HepG2 (cell line): ENCODE measurements around the gene AMIGO3. TPM values are rescaled to one million over a fixed set of nuclear protein-coding genes. Genes with fewer than 3 reads are reported as not detected.
A peak's percentile ranks its signal among the peaks of the same experiment; 100 is the strongest.

Experiments used
- CHCHD3 ChIP-seq: sonication (generic); formaldehyde crosslinking; IDR thresholded peaks from 2 replicates; pipeline ENCODE4 v1.8.0; 2022; ENCODE audit warnings: mild to moderate bottlenecking, missing genetic modification reagents, moderate library complexity
- ETV6 ChIP-seq: sonication (generic); formaldehyde crosslinking; conservative IDR thresholded peaks from 2 replicates; pipeline ENCODE4 v1.4.0; 2020; ENCODE audit warnings: missing genetic modification reagents
- FLYWCH1 ChIP-seq: sonication (generic); formaldehyde crosslinking; IDR thresholded peaks from 2 replicates; pipeline ENCODE4 v1.8.1; 2023; ENCODE audit warnings: mild to moderate bottlenecking, missing genetic modification reagents
- HDAC2 ChIP-seq: sonication (generic); formaldehyde crosslinking; IDR thresholded peaks from 2 replicates; pipeline ENCODE4 v1.4.0; 2020; ENCODE audit warnings: missing genetic modification reagents
- MBD4 ChIP-seq: IDR thresholded peaks from 2 replicates; pipeline ENCODE4 v1.6.1; 2012; ENCODE audit warnings: low read length, inconsistent platforms, borderline replicate concordance
- MED8 ChIP-seq: sonication (generic); formaldehyde crosslinking; IDR thresholded peaks from 2 replicates; pipeline ENCODE4 v1.8.1; 2023; ENCODE audit warnings: mild to moderate bottlenecking, missing genetic modification reagents; ENCODE audit not compliant: insufficient replicate concordance
- MTF1 ChIP-seq: sonication (generic); formaldehyde crosslinking; IDR thresholded peaks from 2 replicates; pipeline ENCODE4 v1.5.0; 2020; ENCODE audit warnings: missing genetic modification reagents
- NFE2L2 ChIP-seq: fragments of 150-350 bp; IDR thresholded peaks from 2 replicates; pipeline ENCODE4 v1.6.1; 2014; ENCODE audit warnings: low read length
- SRSF1 ChIP-seq: fragments of 200-400 bp; formaldehyde crosslinking; optimal IDR thresholded peaks from 2 replicates; pipeline ENCODE3; 2017; ENCODE audit warnings: mild to moderate bottlenecking, low read depth, low read length, moderate library complexity
- ZBTB20 ChIP-seq: sonication (generic); formaldehyde crosslinking; IDR thresholded peaks from 2 replicates; pipeline ENCODE4 v1.8.1; 2023; ENCODE audit warnings: missing genetic modification reagents, low read depth, mild to moderate bottlenecking, borderline replicate concordance
- ZFP36L1 ChIP-seq: sonication (generic); formaldehyde crosslinking; IDR thresholded peaks from 2 replicates; pipeline ENCODE4 v1.8.0; 2022; ENCODE audit warnings: mild to moderate bottlenecking, missing genetic modification reagents, moderate library complexity
- ZKSCAN8 ChIP-seq: IDR thresholded peaks from 2 replicates; pipeline ENCODE4 v1.6.1; 2016; ENCODE audit warnings: borderline replicate concordance, missing genetic modification reagents, missing compliant biosample characterization
- ZNF10 ChIP-seq: sonication (generic); formaldehyde crosslinking; IDR thresholded peaks from 2 replicates; pipeline ENCODE4 v1.4.0; 2020; ENCODE audit warnings: mild to moderate bottlenecking, low read depth, missing genetic modification reagents, borderline replicate concordance
- ZNF20 ChIP-seq: sonication (generic); formaldehyde crosslinking; IDR thresholded peaks from 2 replicates; pipeline ENCODE4 v1.4.0; 2020; ENCODE audit warnings: mild to moderate bottlenecking, moderate library complexity, missing genetic modification reagents
- ZNF484 ChIP-seq: sonication (generic); formaldehyde crosslinking; IDR thresholded peaks from 2 replicates; pipeline ENCODE4 v1.5.1; 2020; ENCODE audit warnings: mild to moderate bottlenecking, low read depth, missing genetic modification reagents, borderline replicate concordance
- ZNF510 ChIP-seq: sonication (generic); formaldehyde crosslinking; IDR thresholded peaks from 2 replicates; pipeline ENCODE4 v1.4.0; 2020; ENCODE audit warnings: low read depth, mild to moderate bottlenecking, missing genetic modification reagents
- ZNF564 ChIP-seq: sonication (generic); formaldehyde crosslinking; IDR thresholded peaks from 2 replicates; pipeline ENCODE4 v1.8.1; 2023; ENCODE audit warnings: mild to moderate bottlenecking, missing genetic modification reagents
- ZNF576 ChIP-seq: sonication (generic); formaldehyde crosslinking; IDR thresholded peaks from 2 replicates; pipeline ENCODE4 v1.4.0; 2020; ENCODE audit warnings: mild to moderate bottlenecking, missing genetic modification reagents
- ZSCAN31 ChIP-seq: sonication (generic); formaldehyde crosslinking; IDR thresholded peaks from 2 replicates; pipeline ENCODE4 v1.5.0; 2020; ENCODE audit warnings: low read depth, mild to moderate bottlenecking, missing genetic modification reagents
- polyA plus RNA-seq, 8 experiments: library from polyadenylated mRNA; depleted of rRNA in 3 of 8; stranded (reverse) in 7 of 8; unstranded in 1 of 8; fragments of >200 nt; fragmentation: Illumina TruSeq in 4 of 8; extraction: Trizol in 4 of 8; gene quantifications; 2 replicates each; pipeline versions ENCODE4 v1.2.1 to v1.2.3, GENCODE V29; 2011 to 2016; ENCODE audit warnings: low read depth in 4 of 8, missing spikeins in 1 of 8, mixed read lengths in 1 of 8; ENCODE audit not compliant: insufficient read depth in 1 of 8
- total RNA-seq, 5 experiments: library from RNA; depleted of rRNA; stranded (reverse); fragments of >200 nt; fragmentation: Illumina TruSeq; extraction: Trizol; gene quantifications; 2 replicates each; pipeline ENCODE4 v1.2.3, GENCODE V29; 2016; ENCODE audit warnings: low read depth in 1 of 5
- TF ChIP-seq, protein P1 (sequence below), 2 experiments: sonication (generic) in 1 of 2; formaldehyde crosslinking in 1 of 2; IDR thresholded peaks; 2 replicates each; pipeline versions ENCODE4 v1.4.0 to v1.6.1; 2018 to 2020; ENCODE audit warnings: missing genetic modification reagents in 2 of 2, borderline replicate concordance in 1 of 2, low read depth in 1 of 2, mild to moderate bottlenecking in 1 of 2, missing biosample characterization in 1 of 2
- TF ChIP-seq, protein P2 (sequence below): IDR thresholded peaks from 2 replicates; pipeline ENCODE4 v1.6.1; 2016; ENCODE audit warnings: low read depth, borderline replicate concordance
- TF ChIP-seq, protein P3 (sequence below): sonication (generic); formaldehyde crosslinking; IDR thresholded peaks from 2 replicates; pipeline ENCODE4 v1.4.0; 2020; ENCODE audit warnings: missing genetic modification reagents, borderline replicate concordance

AMIGO3 gene
- total and polyA plus RNA-seq, 2 of the 13 experiments (the other 11 are each of a cell fraction or from before 2014, with no cell fraction given) = 0.35 TPM; not detected in 1

DNA sequence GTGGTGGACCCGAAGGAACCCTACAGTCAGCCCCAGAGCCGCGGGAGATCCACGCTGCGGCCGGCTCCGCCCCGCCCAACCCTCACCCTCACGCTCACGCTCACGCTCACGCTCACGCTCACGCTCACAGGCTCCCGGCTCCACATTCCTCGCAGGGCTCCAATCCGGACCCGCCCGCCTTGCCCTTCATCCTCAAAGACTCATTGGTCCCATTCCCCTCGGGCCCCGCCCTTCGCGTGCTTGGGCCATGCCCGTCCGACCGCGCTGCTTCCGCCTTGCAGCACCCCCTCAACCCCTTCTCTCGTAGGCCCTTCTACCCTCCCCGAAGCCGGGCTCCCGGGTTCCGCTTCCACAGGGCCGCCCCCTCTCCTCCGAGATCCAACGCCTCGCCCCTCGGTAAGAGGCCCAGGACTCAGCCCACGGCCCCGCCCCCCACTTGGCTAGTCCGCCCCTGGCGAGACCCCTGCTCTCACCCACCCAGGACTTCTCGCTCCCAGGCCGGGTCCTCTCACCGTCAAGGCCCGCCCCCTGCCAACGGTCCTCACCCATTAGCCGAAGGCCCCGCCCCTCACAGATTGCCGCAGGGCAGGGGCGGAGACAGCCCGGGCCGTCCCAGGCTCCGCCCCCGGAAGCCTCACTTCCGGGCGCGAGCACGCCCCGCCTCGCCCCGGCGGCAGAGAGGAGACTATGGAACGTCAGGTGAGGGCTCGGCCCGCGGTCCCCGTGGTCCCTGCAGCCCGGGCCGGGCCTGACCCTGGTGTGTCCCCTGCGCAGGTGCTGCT, 45.6 kb downstream of the AMIGO3 start, which contains the start of gene APEH (continued):
- TF ChIP-seq ZNF10 (CRISPR knock-in tag) (no peak), ZSCAN31 (peak; percentile 13; the same call in 1 of the 2 replicates), ZNF576 (CRISPR knock-in tag) (no peak), ZNF510 (CRISPR knock-in tag) (peak; percentile 32; the same call in 1 of the 2 replicates), ZFP36L1 (0 out of 2 replicates have a peak, but pooled peaks have one; percentile 47), SRSF1 (peak; percentile 90), ZNF20 (no peak), MED8 (CRISPR knock-in tag) (peak; percentile 56), HDAC2 (no peak; the same call in none of the 2 replicates), CHCHD3 (CRISPR knock-in tag) (no peak), MBD4 (no peak), ZNF564 (CRISPR knock-in tag) (0 out of 2 replicates have a peak, but pooled peaks have one; percentile 6), ZNF484 (no peak), ZKSCAN8 (peak; percentile 50; the same call in 1 of the 2 replicates), MTF1 (CRISPR knock-in tag) (no peak), FLYWCH1 (CRISPR knock-in tag) (no peak), ETV6 (CRISPR knock-in tag) (0 out of 2 replicates have a peak, but pooled peaks have one; percentile 30), NFE2L2 (no peak), ZBTB20 (peak; percentile 60)
- TF ChIP-seq, protein P1, sequence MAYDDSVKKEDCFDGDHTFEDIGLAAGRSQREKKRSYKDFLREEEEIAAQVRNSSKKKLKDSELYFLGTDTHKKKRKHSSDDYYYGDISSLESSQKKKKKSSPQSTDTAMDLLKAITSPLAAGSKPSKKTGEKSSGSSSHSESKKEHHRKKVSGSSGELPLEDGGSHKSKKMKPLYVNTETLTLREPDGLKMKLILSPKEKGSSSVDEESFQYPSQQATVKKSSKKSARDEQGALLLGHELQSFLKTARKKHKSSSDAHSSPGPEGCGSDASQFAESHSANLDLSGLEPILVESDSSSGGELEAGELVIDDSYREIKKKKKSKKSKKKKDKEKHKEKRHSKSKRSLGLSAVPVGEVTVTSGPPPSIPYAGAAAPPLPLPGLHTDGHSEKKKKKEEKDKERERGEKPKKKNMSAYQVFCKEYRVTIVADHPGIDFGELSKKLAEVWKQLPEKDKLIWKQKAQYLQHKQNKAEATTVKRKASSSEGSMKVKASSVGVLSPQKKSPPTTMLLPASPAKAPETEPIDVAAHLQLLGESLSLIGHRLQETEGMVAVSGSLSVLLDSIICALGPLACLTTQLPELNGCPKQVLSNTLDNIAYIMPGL (CRISPR knock-in tag; IDR thresholded peaks at IDR 0.05; ENCODE audit: borderline replicate concordance in 1 of 2, low read depth in 1 of 2) = peak in 1 of 2 experiments; percentile 10; a peak in 2 of 4 replicates
- TF ChIP-seq, protein P2, sequence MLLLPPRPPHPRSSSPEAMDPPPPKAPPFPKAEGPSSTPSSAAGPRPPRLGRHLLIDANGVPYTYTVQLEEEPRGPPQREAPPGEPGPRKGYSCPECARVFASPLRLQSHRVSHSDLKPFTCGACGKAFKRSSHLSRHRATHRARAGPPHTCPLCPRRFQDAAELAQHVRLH = peak; percentile 12; the same call in 1 of the 2 replicates
- TF ChIP-seq, protein P3, sequence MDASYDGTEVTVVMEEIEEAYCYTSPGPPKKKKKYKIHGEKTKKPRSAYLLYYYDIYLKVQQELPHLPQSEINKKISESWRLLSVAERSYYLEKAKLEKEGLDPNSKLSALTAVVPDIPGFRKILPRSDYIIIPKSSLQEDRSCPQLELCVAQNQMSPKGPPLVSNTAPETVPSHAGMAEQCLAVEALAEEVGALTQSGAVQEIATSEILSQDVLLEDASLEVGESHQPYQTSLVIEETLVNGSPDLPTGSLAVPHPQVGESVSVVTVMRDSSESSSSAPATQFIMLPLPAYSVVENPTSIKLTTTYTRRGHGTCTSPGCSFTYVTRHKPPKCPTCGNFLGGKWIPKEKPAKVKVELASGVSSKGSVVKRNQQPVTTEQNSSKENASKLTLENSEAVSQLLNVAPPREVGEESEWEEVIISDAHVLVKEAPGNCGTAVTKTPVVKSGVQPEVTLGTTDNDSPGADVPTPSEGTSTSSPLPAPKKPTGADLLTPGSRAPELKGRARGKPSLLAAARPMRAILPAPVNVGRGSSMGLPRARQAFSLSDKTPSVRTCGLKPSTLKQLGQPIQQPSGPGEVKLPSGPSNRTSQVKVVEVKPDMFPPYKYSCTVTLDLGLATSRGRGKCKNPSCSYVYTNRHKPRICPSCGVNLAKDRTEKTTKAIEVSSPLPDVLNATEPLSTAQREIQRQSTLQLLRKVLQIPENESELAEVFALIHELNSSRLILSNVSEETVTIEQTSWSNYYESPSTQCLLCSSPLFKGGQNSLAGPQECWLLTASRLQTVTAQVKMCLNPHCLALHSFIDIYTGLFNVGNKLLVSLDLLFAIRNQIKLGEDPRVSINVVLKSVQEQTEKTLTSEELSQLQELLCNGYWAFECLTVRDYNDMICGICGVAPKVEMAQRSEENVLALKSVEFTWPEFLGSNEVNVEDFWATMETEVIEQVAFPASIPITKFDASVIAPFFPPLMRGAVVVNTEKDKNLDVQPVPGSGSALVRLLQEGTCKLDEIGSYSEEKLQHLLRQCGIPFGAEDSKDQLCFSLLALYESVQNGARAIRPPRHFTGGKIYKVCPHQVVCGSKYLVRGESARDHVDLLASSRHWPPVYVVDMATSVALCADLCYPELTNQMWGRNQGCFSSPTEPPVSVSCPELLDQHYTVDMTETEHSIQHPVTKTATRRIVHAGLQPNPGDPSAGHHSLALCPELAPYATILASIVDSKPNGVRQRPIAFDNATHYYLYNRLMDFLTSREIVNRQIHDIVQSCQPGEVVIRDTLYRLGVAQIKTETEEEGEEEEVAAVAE (CRISPR knock-in tag) = no peak
